ENCODE data around the gene MS4A5.
A peak's percentile ranks its signal among the peaks of the same experiment; 100 is the strongest.

MS4A5 gene

GRCh38 chr11:60429272-60429671 is at the start of gene MS4A5:
Gene MS4A5, plus strand, starts transcription at chr11:60429572. Its CDS starts 103 bp downstream, at chr11:60429675.
- no peak for TF ChIP-seq Cebpa-rat (IDR thresholded peaks at IDR 0.05)
- no peak within 1 kb of the TSS for H3K9ac ChIP-seq
- no peaks in the 10 kb centered on the region for H3K4me1 ChIP-seq
- no peaks in the 10 kb centered on the region for H3K36me3 ChIP-seq
- no peak within 1 kb of the TSS for H3K4me2 ChIP-seq
- H3K27me3 ChIP-seq = no peaks in the 10 kb centered on the region
- no peaks in the 10 kb centered on the region for H4K20me1 ChIP-seq
- no peak within 1 kb of the TSS for H3K4me3 ChIP-seq
- H3K9me3 ChIP-seq = no peaks in the 10 kb centered on the region
- no peak within 1 kb of the TSS for H3K27ac ChIP-seq

GRCh38 chr11:60389279-60389910 is 40.0 kb upstream of the MS4A5 start:
- Histone ChIP-seq H3K36me3 (peaks cover 4% of the 10 kb centered on the region; the same call in 1 of the 2 replicates), H3K9me3 (peaks cover 28% of the 10 kb centered on the region), H3K4me3 (no peak overlapping the region), H4K20me1 (no peaks in the 10 kb centered on the region), H3K4me2 (peak overlapping the region; percentile 15), H3K4me1 (peaks cover 11% of the 10 kb centered on the region; the same call in 1 of the 2 replicates), H3K9ac (no peak overlapping the region), H3K27ac (no peak overlapping the region), H3K27me3 (no peaks in the 10 kb centered on the region)
- no peak for TF ChIP-seq Cebpa-rat (IDR thresholded peaks at IDR 0.05)

GRCh38 chr11:60390419-60390818 is 39.0 kb upstream of the MS4A5 start:
- Histone ChIP-seq H4K20me1 (no peaks in the 10 kb centered on the region), H3K27ac (no peak overlapping the region), H3K4me3 (no peak overlapping the region), H3K9ac (no peak overlapping the region), H3K4me1 (peaks cover 11% of the 10 kb centered on the region; the same call in 1 of the 2 replicates), H3K4me2 (no peak overlapping the region), H3K9me3 (peaks cover 23% of the 10 kb centered on the region), H3K36me3 (peaks cover 4% of the 10 kb centered on the region; the same call in 1 of the 2 replicates), H3K27me3 (no peaks in the 10 kb centered on the region)
- no peak for TF ChIP-seq Cebpa-rat (IDR thresholded peaks at IDR 0.05)

- H4K20me1 ChIP-seq = no peaks in the 10 kb centered on the region
- no peaks in the 10 kb centered on the region for H3K27me3 ChIP-seq
- no peak overlapping the region for H3K4me2 ChIP-seq
- H3K36me3 ChIP-seq = no peaks in the 10 kb centered on the region
- H3K27ac ChIP-seq = no peak overlapping the region
- peaks cover 16% of the 10 kb centered on the region; the same call in 1 of the 2 replicates for H3K9me3 ChIP-seq
- H3K9ac ChIP-seq = no peak overlapping the region
- H3K4me3 ChIP-seq = no peak overlapping the region
- H3K4me1 ChIP-seq = peaks cover 22% of the 10 kb centered on the region
- TF ChIP-seq Cebpa-rat (IDR thresholded peaks at IDR 0.05) = no peak
These were observed 37.0 kb upstream of the MS4A5 start for GRCh38 chr11:60392361-60392760.

GRCh38 chr11:60393016-60393415 is 36.4 kb upstream of the MS4A5 start:
- Histone ChIP-seq H3K27ac (no peak overlapping the region), H3K4me3 (no peak overlapping the region), H3K9ac (no peak overlapping the region), H3K36me3 (no peaks in the 10 kb centered on the region), H3K27me3 (no peaks in the 10 kb centered on the region), H3K4me2 (no peak overlapping the region), H3K4me1 (peaks cover 24% of the 10 kb centered on the region), H3K9me3 (0 out of 2 replicates have a peak, but pooled peaks cover 10% of the 10 kb centered on the region), H4K20me1 (no peaks in the 10 kb centered on the region)
- no peak for TF ChIP-seq Cebpa-rat (IDR thresholded peaks at IDR 0.05)

- Histone ChIP-seq H4K20me1 (no peaks in the 10 kb centered on the region), H3K27ac (no peak overlapping the region), H3K9ac (no peak overlapping the region), H3K27me3 (no peaks in the 10 kb centered on the region), H3K36me3 (no peaks in the 10 kb centered on the region), H3K9me3 (0 out of 2 replicates have a peak, but pooled peaks cover 8% of the 10 kb centered on the region), H3K4me1 (peaks cover 15% of the 10 kb centered on the region), H3K4me3 (no peak overlapping the region), H3K4me2 (no peak overlapping the region)
- TF ChIP-seq Cebpa-rat (IDR thresholded peaks at IDR 0.05) = no peak
These were observed 34.5 kb upstream of the MS4A5 start for GRCh38 chr11:60394666-60395380.

GRCh38 chr11:60396382-60396781 is 33.0 kb upstream of the MS4A5 start, which contains the start of gene MS4A14:
Gene MS4A14, plus strand, starts transcription at chr11:60396459. Its CDS starts 120 bp downstream, at chr11:60396579.
- no peak within 1 kb of the TSS for H3K4me3 ChIP-seq

GRCh38 chr11:60396799-60397198 is 32.6 kb upstream of the MS4A5 start:
- Histone ChIP-seq H4K20me1 (no peaks in the 10 kb centered on the region), H3K4me2 (peak overlapping the region; percentile 43), H3K4me1 (peaks cover 13% of the 10 kb centered on the region), H3K36me3 (no peaks in the 10 kb centered on the region), H3K9me3 (peaks cover 13% of the 10 kb centered on the region; the same call in 1 of the 2 replicates), H3K4me3 (no peak overlapping the region), H3K9ac (no peak overlapping the region), H3K27ac (no peak overlapping the region), H3K27me3 (no peaks in the 10 kb centered on the region)
- TF ChIP-seq Cebpa-rat (IDR thresholded peaks at IDR 0.05) = no peak

More at GRCh38 chr11:60396382-60396781, 33.0 kb upstream of the MS4A5 start, which contains the start of gene MS4A14:
- TF ChIP-seq Cebpa-rat (IDR thresholded peaks at IDR 0.05) = no peak
- H3K27me3 ChIP-seq = no peaks in the 10 kb centered on the region
- no peak within 1 kb of the TSS for H3K9ac ChIP-seq
- H3K9me3 ChIP-seq = peaks cover 9% of the 10 kb centered on the region; the same call in 1 of the 2 replicates
- H3K27ac ChIP-seq = no peak within 1 kb of the TSS
- H4K20me1 ChIP-seq = no peaks in the 10 kb centered on the region
- no peaks in the 10 kb centered on the region for H3K36me3 ChIP-seq
- H3K4me1 ChIP-seq = peaks cover 13% of the 10 kb centered on the region
- peak within 1 kb of the TSS; percentile 43 for H3K4me2 ChIP-seq

GRCh38 chr11:60420015-60420414 is 9.4 kb upstream of the MS4A5 start:
- Histone ChIP-seq H3K27me3 (no peaks in the 10 kb centered on the region), H3K4me3 (no peak overlapping the region), H3K36me3 (no peaks in the 10 kb centered on the region), H3K4me2 (no peak overlapping the region), H3K4me1 (no peaks in the 10 kb centered on the region), H4K20me1 (no peaks in the 10 kb centered on the region), H3K27ac (no peak overlapping the region), H3K9me3 (peaks cover 14% of the 10 kb centered on the region), H3K9ac (no peak overlapping the region)
- no peak for TF ChIP-seq Cebpa-rat (IDR thresholded peaks at IDR 0.05)

- H3K27me3 ChIP-seq = no peaks in the 10 kb centered on the region
- no peak overlapping the region for H3K9ac ChIP-seq
- no peaks in the 10 kb centered on the region for H3K36me3 ChIP-seq
- H3K9me3 ChIP-seq = peaks cover 14% of the 10 kb centered on the region
- no peaks in the 10 kb centered on the region for H4K20me1 ChIP-seq
- TF ChIP-seq Cebpa-rat (IDR thresholded peaks at IDR 0.05) = no peak
- H3K27ac ChIP-seq = no peak overlapping the region
- H3K4me1 ChIP-seq = no peaks in the 10 kb centered on the region
- H3K4me3 ChIP-seq = no peak overlapping the region
- H3K4me2 ChIP-seq = no peak overlapping the region
These were observed 6.8 kb upstream of the MS4A5 start for GRCh38 chr11:60422609-60423008.
